ENCODE results near the gene MAPRE3. TPM values are rescaled to one million over a fixed set of nuclear protein-coding genes. Genes with fewer than 3 reads are reported as not detected.

The MAPRE3 gene
- total and polyA plus RNA-seq, 7 donors: 22.1 to 149 (median 116) TPM

DNA sequence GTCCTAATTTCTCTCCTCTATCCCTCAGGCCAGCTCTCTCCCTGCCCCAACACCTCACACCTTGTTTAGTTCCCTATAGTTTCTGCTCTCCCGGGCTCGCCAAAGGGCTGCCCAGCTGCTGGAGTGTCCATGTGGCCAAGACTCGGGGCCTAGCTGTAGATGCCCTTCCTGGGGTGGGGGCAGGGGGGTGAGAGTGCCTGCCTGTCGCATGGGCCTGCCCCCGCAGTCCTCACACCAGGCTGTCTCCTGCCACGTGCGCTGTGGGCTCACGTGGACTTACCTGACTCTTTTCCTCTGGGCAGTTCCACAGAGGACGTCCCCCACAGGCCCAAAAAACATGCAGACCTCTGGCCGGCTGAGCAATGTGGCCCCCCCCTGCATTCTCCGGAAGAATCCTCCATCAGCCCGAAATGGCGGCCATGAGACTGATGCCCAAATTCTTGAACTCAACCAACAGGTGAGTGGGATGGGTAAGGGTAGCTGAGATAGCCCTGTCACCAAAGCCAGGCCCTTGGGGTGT is 54.9 kb downstream of the MAPRE3 start:
- H3K36me3 ChIP-seq (ENCODE audit: insufficient read depth in 1 of 2, low read depth in 1 of 2): peaks cover 0 to 77% of the 10 kb centered on the region in 2 donors
- 88 to 92% (median 91%) methylated on average over 13 of the region's 13 CpGs for WGBS, 3 donors

DNA sequence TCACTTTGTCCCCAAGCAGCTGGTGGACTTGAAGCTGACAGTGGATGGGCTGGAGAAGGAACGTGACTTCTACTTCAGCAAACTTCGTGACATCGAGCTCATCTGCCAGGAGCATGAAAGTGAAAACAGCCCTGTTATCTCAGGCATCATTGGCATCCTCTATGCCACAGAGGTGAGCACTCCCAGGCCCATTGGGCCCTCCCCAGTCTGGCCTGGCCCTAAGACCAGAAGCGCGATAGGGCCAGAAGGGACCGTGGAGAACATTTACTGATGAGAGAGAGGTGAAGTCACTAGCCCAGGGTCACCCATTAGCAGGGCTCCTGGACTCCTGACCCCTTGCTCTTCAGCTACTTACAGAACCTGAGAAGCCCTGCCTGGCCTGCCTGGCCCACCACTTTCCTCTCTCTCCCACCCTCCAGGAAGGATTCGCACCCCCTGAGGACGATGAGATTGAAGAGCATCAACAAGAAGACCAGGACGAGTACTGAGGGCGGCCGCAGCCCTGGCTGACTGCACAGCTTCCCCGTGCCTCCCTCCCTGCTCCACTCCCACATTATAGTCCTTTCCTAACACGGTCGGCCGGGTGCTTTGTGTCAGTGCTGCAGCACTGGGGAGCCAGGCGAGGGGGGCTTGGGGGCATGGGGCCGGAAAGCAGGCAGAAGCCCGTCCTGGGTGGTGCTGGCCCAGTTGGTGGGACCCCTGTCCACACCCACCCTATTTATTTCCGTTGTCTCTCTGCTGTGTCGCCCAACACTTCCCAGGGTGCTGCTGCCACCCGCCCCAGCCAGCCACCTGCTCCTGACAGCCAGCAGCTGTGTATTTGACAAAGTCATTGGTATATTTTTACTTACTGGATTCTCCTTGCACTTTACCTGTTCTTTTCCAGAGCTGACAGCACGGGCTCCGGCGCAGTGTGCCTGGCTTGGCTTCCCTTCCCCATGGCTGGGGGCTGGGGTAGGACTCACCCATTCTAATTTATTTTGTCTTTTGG is 55.7 kb downstream of the MAPRE3 start:
- intact Hi-C loops (cut with DNase I): no loop called here
- DNase-seq: no peak
- WGBS, 3 donors: 72 to 76% (median 74%) methylated on average over 24 of the region's 24 CpGs

More for the DNA sequence above, 54.9 kb downstream of the MAPRE3 start:
- H3K4me1 ChIP-seq: peaks cover 7% of the 10 kb centered on the region
- no peaks in the 10 kb centered on the region for H3K9me3 ChIP-seq
- TF ChIP-seq, protein P1, sequence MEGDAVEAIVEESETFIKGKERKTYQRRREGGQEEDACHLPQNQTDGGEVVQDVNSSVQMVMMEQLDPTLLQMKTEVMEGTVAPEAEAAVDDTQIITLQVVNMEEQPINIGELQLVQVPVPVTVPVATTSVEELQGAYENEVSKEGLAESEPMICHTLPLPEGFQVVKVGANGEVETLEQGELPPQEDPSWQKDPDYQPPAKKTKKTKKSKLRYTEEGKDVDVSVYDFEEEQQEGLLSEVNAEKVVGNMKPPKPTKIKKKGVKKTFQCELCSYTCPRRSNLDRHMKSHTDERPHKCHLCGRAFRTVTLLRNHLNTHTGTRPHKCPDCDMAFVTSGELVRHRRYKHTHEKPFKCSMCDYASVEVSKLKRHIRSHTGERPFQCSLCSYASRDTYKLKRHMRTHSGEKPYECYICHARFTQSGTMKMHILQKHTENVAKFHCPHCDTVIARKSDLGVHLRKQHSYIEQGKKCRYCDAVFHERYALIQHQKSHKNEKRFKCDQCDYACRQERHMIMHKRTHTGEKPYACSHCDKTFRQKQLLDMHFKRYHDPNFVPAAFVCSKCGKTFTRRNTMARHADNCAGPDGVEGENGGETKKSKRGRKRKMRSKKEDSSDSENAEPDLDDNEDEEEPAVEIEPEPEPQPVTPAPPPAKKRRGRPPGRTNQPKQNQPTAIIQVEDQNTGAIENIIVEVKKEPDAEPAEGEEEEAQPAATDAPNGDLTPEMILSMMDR (IDR thresholded peaks at IDR 0.05): no peak
- DNase-seq: peak in 1 of 2 donors; percentile 45
- no peaks in the 10 kb centered on the region for H3K27me3 ChIP-seq (ENCODE audit: insufficient read depth in 3 of 3, low read length in 2 of 3)
- no peak overlapping the region for H3K4me3 ChIP-seq
- intact Hi-C loops (cut with DNase I): no loop called here
- H3K27ac ChIP-seq: peak overlapping the region; percentile 67
- ATAC-seq: no peak

DNA sequence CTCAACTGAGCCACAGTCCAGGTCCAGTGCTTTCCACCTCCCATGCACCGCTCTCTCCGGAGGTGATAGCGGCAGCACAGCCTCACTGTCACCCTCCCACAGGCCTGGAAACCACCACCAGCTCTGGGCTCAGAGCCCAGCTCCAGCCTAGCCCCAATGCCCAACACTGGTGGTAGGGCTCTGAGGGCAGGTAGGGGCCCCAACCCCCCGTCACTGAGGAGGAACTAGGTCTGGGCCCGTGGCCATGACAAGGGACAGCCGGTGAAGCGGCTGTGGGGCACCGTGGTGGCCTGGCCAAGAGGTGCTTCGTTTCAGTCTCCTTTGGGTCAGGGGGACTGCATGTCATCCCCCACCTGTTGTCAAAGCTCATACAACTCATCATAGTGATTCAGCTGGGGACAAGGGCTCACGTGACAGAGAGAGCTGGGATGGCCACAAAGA is 56.8 kb downstream of the MAPRE3 start:
- no peaks in the 10 kb centered on the region for H3K9me3 ChIP-seq
- H3K4me3 ChIP-seq: no peak overlapping the region
- ATAC-seq (peak; percentile 65 to 89 (median 74)), DNase-seq (peak in 1 of 2 donors; percentile 60)
- TF ChIP-seq, protein P1 (IDR thresholded peaks at IDR 0.05): no peak
- intact Hi-C loops (cut with DNase I): no loop called here
- peaks cover 0 to 73% of the 10 kb centered on the region in 2 donors for H3K36me3 ChIP-seq (ENCODE audit: insufficient read depth in 1 of 2, low read depth in 1 of 2)
- 41 to 63% (median 49%) methylated on average over 10 of the region's 10 CpGs for WGBS, 3 donors
- no peaks in the 10 kb centered on the region for H3K4me1 ChIP-seq
- H3K27ac ChIP-seq: peak overlapping the region; percentile 67
- H3K27me3 ChIP-seq (ENCODE audit: insufficient read depth in 3 of 3, low read length in 2 of 3): no peaks in the 10 kb centered on the region

More for the DNA sequence above, 55.7 kb downstream of the MAPRE3 start:
- no peaks in the 10 kb centered on the region for H3K4me1 ChIP-seq
- H3K9me3 ChIP-seq: no peaks in the 10 kb centered on the region
- TF ChIP-seq, protein P1 (IDR thresholded peaks at IDR 0.05): no peak
- no peak overlapping the region for H3K4me3 ChIP-seq
- H3K36me3 ChIP-seq (ENCODE audit: insufficient read depth in 1 of 2, low read depth in 1 of 2): peaks cover 0 to 77% of the 10 kb centered on the region in 2 donors
- peak overlapping the region; percentile 67 for H3K27ac ChIP-seq
- no peaks in the 10 kb centered on the region for H3K27me3 ChIP-seq (ENCODE audit: insufficient read depth in 3 of 3, low read length in 2 of 3)
- ATAC-seq: peak; percentile 52 to 61 (median 60)

DNA sequence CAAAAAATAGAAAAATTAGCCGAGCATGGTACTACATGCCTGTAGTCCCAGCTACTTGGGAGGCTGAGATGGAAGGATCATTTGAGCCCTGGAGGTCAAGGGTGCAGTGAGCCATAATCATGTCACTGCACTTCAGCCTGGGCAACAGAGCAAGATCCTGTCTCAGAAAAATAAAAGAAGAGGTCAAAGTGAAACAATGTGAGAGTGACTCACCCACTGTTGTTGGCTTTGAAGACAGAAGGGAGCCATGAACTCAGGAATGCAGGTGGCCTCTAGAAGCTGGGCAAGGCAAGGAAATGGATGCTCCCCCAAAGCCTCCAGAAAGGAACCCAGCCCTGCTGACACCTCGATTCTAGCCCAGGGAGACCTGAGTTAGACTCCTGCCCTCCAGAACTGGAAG is 58.6 kb downstream of the MAPRE3 start:
- no peak for ATAC-seq
- no peaks in the 10 kb centered on the region for H3K9me3 ChIP-seq
- no peak for DNase-seq
- no peaks in the 10 kb centered on the region for H3K27me3 ChIP-seq (ENCODE audit: insufficient read depth in 3 of 3, low read length in 2 of 3)
- no peak overlapping the region for H3K4me3 ChIP-seq
- intact Hi-C loops (cut with DNase I): no loop called here
- H3K4me1 ChIP-seq: peaks cover 7% of the 10 kb centered on the region
- WGBS, 3 donors: 81 to 98% (median 86%) methylated on average over 2 of the region's 2 CpGs
- no peak overlapping the region for H3K27ac ChIP-seq
- TF ChIP-seq, protein P1 (IDR thresholded peaks at IDR 0.05): no peak
- peaks cover 0 to 55% of the 10 kb centered on the region in 2 donors for H3K36me3 ChIP-seq (ENCODE audit: insufficient read depth in 1 of 2, low read depth in 1 of 2)
